ENCODE data around the gene DIPK1B. TPM values are rescaled to one million over a fixed set of nuclear protein-coding genes. Genes with fewer than 3 reads are reported as not detected.

The DIPK1B gene
- total and polyA plus RNA-seq, 10 of the 15 experiments (the other 5 are each of a cell fraction or from before 2014, with no cell fraction given): 0.08 to 0.28 (median 0.13) TPM; not detected in 3

GRCh38 chr9:136681029-136681428, 31.3 kb upstream of the DIPK1B start:
- ChIA-PET RAD21 (ENCODE audit: unreplicated experiment) (no interaction called here), CTCF (no interaction called here), SMC1A (ENCODE audit: uncharacterized antibody, unreplicated experiment) (no interaction called here), POLR2A (no interaction called here)
- Histone ChIP-seq H4K20me1 (ENCODE audit: control insufficient read depth, insufficient read depth) (no peaks in the 10 kb centered on the region; the same call in none of the 2 replicates), H3K4me3 (no peak overlapping the region), H3K36me3 (ENCODE audit: control insufficient read depth in 2 of 2, insufficient read depth in 2 of 2, low read length in 1 of 2) (no peaks in the 10 kb centered on the region), H2AFZ (ENCODE audit: control insufficient read depth, low read depth, low read length) (no peak overlapping the region), H3K9ac (ENCODE audit: control insufficient read depth, insufficient read depth, low read length) (no peak overlapping the region), H3K4me2 (ENCODE audit: control insufficient read depth, insufficient read depth) (no peak overlapping the region), H3K79me2 (ENCODE audit: control insufficient read depth, insufficient read depth, low read length) (peaks cover 2% of the 10 kb centered on the region; the same call in 1 of the 2 replicates), H3K9me3 (replicated peaks; ENCODE audit: control insufficient read depth, insufficient read depth, low read length) (no peaks in the 10 kb centered on the region), H3K4me1 (ENCODE audit: control insufficient read depth, insufficient read depth, low read length) (peaks cover 4% of the 10 kb centered on the region), H3K27me3 (replicated peaks in 1 of 2; ENCODE audit: control insufficient read depth in 2 of 2, insufficient read depth in 2 of 2, low read length in 1 of 2) (no peaks in the 10 kb centered on the region), H3K27ac (ENCODE audit: control insufficient read depth, insufficient read depth) (no peak overlapping the region)
- FAIRE-seq (no peak), DNase-seq (ENCODE audit: low read depth, low spot score) (no peak), ATAC-seq (no peak)
- no peak for TF ChIP-seq BMI1 (IDR thresholded peaks at IDR 0.05; ENCODE audit: borderline replicate concordance)
- TF ChIP-seq KDM1A (IDR thresholded peaks at IDR 0.05; ENCODE audit: borderline replicate concordance): no peak
- TF ChIP-seq SUZ12 (IDR thresholded peaks at IDR 0.05; ENCODE audit: unreplicated experiment): no peak
- TF ChIP-seq CREB1 (IDR thresholded peaks at IDR 0.05; ENCODE audit: low read depth): no peak
- TF ChIP-seq NRF1 (conservative IDR thresholded peaks at IDR 0.05; ENCODE audit: low read depth, low read length): no peak
- no peak for TF ChIP-seq NFYB (IDR thresholded peaks at IDR 0.05; ENCODE audit: insufficient read depth, low read depth, low read length)
- TF ChIP-seq CHD2 (IDR thresholded peaks at IDR 0.05; ENCODE audit: borderline replicate concordance, low read depth, low read length): no peak
- no peak for TF ChIP-seq KLF5 (IDR thresholded peaks at IDR 0.05; ENCODE audit: partially characterized antibody)
- TF ChIP-seq CREM (IDR thresholded peaks at IDR 0.05; ENCODE audit: low read depth): no peak
- TF ChIP-seq YY1 (IDR thresholded peaks at IDR 0.05; ENCODE audit: low read depth, low read length): no peak
- no peak for TF ChIP-seq RAD51 (IDR thresholded peaks at IDR 0.05)
- in situ Hi-C loops (cut with MboI): no loop called here
- BruUV-seq (replicated peaks): no TSS peak
- WGBS (ENCODE audit: insufficient coverage, insufficient replicate concordance, low lambda C conversion rate, missing lambda C conversion rate): 88% methylated on average over 16 of the region's 17 CpGs
- intact Hi-C loops (cut with micrococcal nuclease; ENCODE audit: unreplicated experiment): no loop called here

Data from GM12878 (cell line).